Measurements from ENCODE around the gene CCAR1.
"Not testable (repeated sequence)": the region's sequence is repeated elsewhere in the genome, so short reads cannot be mapped to it uniquely, and the experiment has no call there.

Gene CCAR1

GRCh38 chr10:68826764-68827591 lies 105.9 kb downstream of the CCAR1 start, which contains the start of gene STOX1:
Gene STOX1 (plus strand): TSS chr10:68827531. CDS start chr10:68827624, 93 bp downstream.
- no peak for TF ChIP-seq CTCF (IDR thresholded peaks at IDR 0.05; ENCODE audit: low read depth, low read length)
- peak within 1 kb of the TSS; percentile 67 for H3K4me3 ChIP-seq (ENCODE audit: low read depth, low read length)

- not testable (repeated sequence) for H3K4me3 ChIP-seq (ENCODE audit: low read depth, low read length)
These were observed 106.5 kb downstream of the CCAR1 start for GRCh38 chr10:68827592-68827959.

GRCh38 chr10:68828083-68828601 lies 107.1 kb downstream of the CCAR1 start:
- peak overlapping the region; percentile 33 for H3K4me3 ChIP-seq (ENCODE audit: low read depth, low read length)

GRCh38 chr10:68828833-68829232 lies 107.8 kb downstream of the CCAR1 start:
- no peak overlapping the region for H3K4me3 ChIP-seq (ENCODE audit: low read depth, low read length)
- TF ChIP-seq CTCF (IDR thresholded peaks at IDR 0.05; ENCODE audit: low read depth, low read length) = no peak

- TF ChIP-seq CTCF (IDR thresholded peaks at IDR 0.05; ENCODE audit: low read depth, low read length) = no peak
These were observed 108.5 kb downstream of the CCAR1 start for GRCh38 chr10:68829521-68829920.

GRCh38 chr10:68829952-68830351 lies 108.9 kb downstream of the CCAR1 start:
- no peak overlapping the region for H3K4me3 ChIP-seq (ENCODE audit: low read depth, low read length)

More at GRCh38 chr10:68829521-68829920, 108.5 kb downstream of the CCAR1 start:
- H3K4me3 ChIP-seq (ENCODE audit: low read depth, low read length) = no peak overlapping the region

GRCh38 chr10:68831961-68832455 lies 111.0 kb downstream of the CCAR1 start:
- H3K4me3 ChIP-seq (ENCODE audit: low read depth, low read length) = no peak overlapping the region
- no peak for TF ChIP-seq CTCF (IDR thresholded peaks at IDR 0.05; ENCODE audit: low read depth, low read length)

More at GRCh38 chr10:68829952-68830351, 108.9 kb downstream of the CCAR1 start:
- TF ChIP-seq CTCF (IDR thresholded peaks at IDR 0.05; ENCODE audit: low read depth, low read length) = no peak

- no peak for TF ChIP-seq CTCF (IDR thresholded peaks at IDR 0.05; ENCODE audit: low read depth, low read length)
- no peak overlapping the region for H3K4me3 ChIP-seq (ENCODE audit: low read depth, low read length)
These were observed 111.6 kb downstream of the CCAR1 start for GRCh38 chr10:68832601-68833000.

Measured in WI38 (cell line).